MM.1S (cell line): ENCODE measurements around the gene POLR3A.

ENCODE experiments used
- DNase-seq: peaks from one replicate; pipeline ENCODE4 v3.0.0-alpha.2; 2015
- H2AFZ ChIP-seq: fragments of 300-600 bp; sonication (generic); 2 replicates; pipeline ENCODE4 v1.6.0; 2016; ENCODE audit warnings: antibody characterized with exemption, low read length
- H3F3A ChIP-seq: fragments of 300-600 bp; sonication (generic); 2 replicates; pipeline ENCODE4 v1.6.1; 2016; ENCODE audit warnings: mild to moderate bottlenecking, antibody characterized with exemption, low read length, moderate library complexity, mixed read lengths; ENCODE audit not compliant: insufficient read depth
- H3K27ac ChIP-seq: fragments of 300-600 bp; sonication (generic); 2 replicates; pipeline ENCODE4 v1.5.1; 2016; ENCODE audit warnings: mild to moderate bottlenecking, low read length
- H3K27me3 ChIP-seq: fragments of 300-600 bp; sonication (generic); replicated peaks from 2 replicates; pipeline ENCODE4 v1.6.0; 2016; ENCODE audit warnings: low read length; ENCODE audit not compliant: insufficient read depth
- H3K36me3 ChIP-seq: fragments of 300-600 bp; sonication (generic); replicated peaks from 2 replicates; pipeline ENCODE4 v1.6.1; 2016; ENCODE audit warnings: mild to moderate bottlenecking, low read length, mixed read lengths; ENCODE audit not compliant: insufficient read depth
- H3K4me1 ChIP-seq: fragments of 300-600 bp; sonication (generic); 2 replicates; pipeline ENCODE4 v1.6.1; 2016; ENCODE audit warnings: low read length, mixed read lengths
- H3K4me2 ChIP-seq: fragments of 300-600 bp; sonication (generic); 2 replicates; pipeline ENCODE4 v1.6.0; 2016; ENCODE audit warnings: low read depth, low read length
- H3K4me3 ChIP-seq: fragments of 300-600 bp; sonication (generic); 2 replicates; pipeline ENCODE4 v1.5.1; 2016; ENCODE audit warnings: low read length, mixed read lengths
- H3K79me2 ChIP-seq: fragments of 300-600 bp; sonication (generic); 2 replicates; pipeline ENCODE4 v1.6.1; 2016; ENCODE audit warnings: mixed run types, low read length, mixed read lengths
- H3K9ac ChIP-seq: fragments of 300-600 bp; sonication (generic); 2 replicates; pipeline ENCODE4 v1.6.1; 2016; ENCODE audit warnings: low read length, mixed read lengths
- H3K9me2 ChIP-seq: fragments of 300-600 bp; sonication (generic); replicated peaks from 2 replicates; pipeline ENCODE4 v1.6.1; 2016; ENCODE audit warnings: mild to moderate bottlenecking, low read length, mixed read lengths; ENCODE audit not compliant: insufficient read depth
- H3K9me3 ChIP-seq: fragments of 300-600 bp; sonication (generic); replicated peaks from 2 replicates; pipeline ENCODE4 v1.6.1; 2016; ENCODE audit warnings: mild to moderate bottlenecking, low read length, mixed read lengths; ENCODE audit not compliant: insufficient read depth
- H4K20me1 ChIP-seq: fragments of 300-600 bp; sonication (generic); 2 replicates; pipeline ENCODE4 v1.6.1; 2016; ENCODE audit warnings: mild to moderate bottlenecking, low read length, moderate library complexity, mixed read lengths; ENCODE audit not compliant: insufficient read depth
- CTCF ChIP-seq: fragments of 300-600 bp; sonication (generic); IDR thresholded peaks from 2 replicates; pipeline ENCODE4 v1.5.1; 2016; ENCODE audit warnings: antibody characterized with exemption, low read length, mixed read lengths
- EZH2 ChIP-seq: fragments of 300-600 bp; sonication (generic); optimal IDR thresholded peaks from 2 replicates; pipeline ENCODE3; 2017; ENCODE audit warnings: low read depth, mild to moderate bottlenecking, antibody characterized with exemption, low read length, mixed read lengths
- EZH2phosphoT487 ChIP-seq: fragments of 300-600 bp; sonication (generic); IDR thresholded peaks from 2 replicates; pipeline ENCODE4 v1.6.1; 2018; ENCODE audit warnings: antibody characterized with exemption, low read length

Gene POLR3A

GRCh38 chr10:78044699-78045098 is 15.4 kb upstream of the POLR3A start:
- peak overlapping the region; percentile 22; the same call in 1 of the 2 replicates for H3K4me2 ChIP-seq
- H3K27me3 ChIP-seq, result no peaks in the 10 kb centered on the region
- peaks cover 22% of the 10 kb centered on the region for H4K20me1 ChIP-seq
- H3K4me3 ChIP-seq, result no peak overlapping the region
- H3K79me2 ChIP-seq, result peaks cover 21% of the 10 kb centered on the region
- peaks cover 52% of the 10 kb centered on the region for H3F3A ChIP-seq
- TF ChIP-seq CTCF, result no peak
- TF ChIP-seq EZH2phosphoT487, result no peak
- TF ChIP-seq EZH2, result no peak
- H3K9me2 ChIP-seq, result no peaks in the 10 kb centered on the region
- DNase-seq, result no peak
- peaks cover 18% of the 10 kb centered on the region for H3K36me3 ChIP-seq
- no peaks in the 10 kb centered on the region for H3K9me3 ChIP-seq
- H3K4me1 ChIP-seq, result peaks cover 28% of the 10 kb centered on the region
- peak overlapping the region; percentile 47; the same call in 1 of the 2 replicates for H3K27ac ChIP-seq
- no peak overlapping the region for H3K9ac ChIP-seq
- no peak overlapping the region for H2AFZ ChIP-seq

GRCh38 chr10:78044179-78044578 is 14.9 kb upstream of the POLR3A start:
- peak; percentile 28 for DNase-seq

GRCh38 chr10:78042752-78043104 is 13.4 kb upstream of the POLR3A start:
- Histone ChIP-seq H3F3A (peaks cover 64% of the 10 kb centered on the region), H3K4me2 (no peak overlapping the region)
- DNase-seq, result no peak

More at GRCh38 chr10:78044179-78044578, 14.9 kb upstream of the POLR3A start:
- Histone ChIP-seq H3K79me2 (peaks cover 26% of the 10 kb centered on the region), H3F3A (peaks cover 56% of the 10 kb centered on the region), H3K4me1 (peaks cover 31% of the 10 kb centered on the region), H3K9me3 (no peaks in the 10 kb centered on the region), H3K36me3 (peaks cover 20% of the 10 kb centered on the region), H4K20me1 (peaks cover 27% of the 10 kb centered on the region), H2AFZ (no peak overlapping the region), H3K4me2 (no peak overlapping the region), H3K9me2 (no peaks in the 10 kb centered on the region), H3K9ac (no peak overlapping the region), H3K27ac (no peak overlapping the region; the same call in 1 of the 2 replicates), H3K4me3 (no peak overlapping the region), H3K27me3 (no peaks in the 10 kb centered on the region)
- TF ChIP-seq CTCF, result no peak
- no peak for TF ChIP-seq EZH2phosphoT487
- no peak for TF ChIP-seq EZH2

More at GRCh38 chr10:78042752-78043104, 13.4 kb upstream of the POLR3A start:
- Histone ChIP-seq H3K9me2 (no peaks in the 10 kb centered on the region), H3K36me3 (peaks cover 24% of the 10 kb centered on the region), H3K9me3 (no peaks in the 10 kb centered on the region), H2AFZ (no peak overlapping the region), H3K9ac (no peak overlapping the region), H3K27ac (no peak overlapping the region), H3K4me1 (peaks cover 31% of the 10 kb centered on the region), H3K4me3 (no peak overlapping the region), H3K27me3 (no peaks in the 10 kb centered on the region), H4K20me1 (peaks cover 41% of the 10 kb centered on the region), H3K79me2 (peaks cover 41% of the 10 kb centered on the region)
- TF ChIP-seq EZH2 (no peak), CTCF (no peak), EZH2phosphoT487 (no peak)
